Mesothelial cell of epicardium (in vitro differentiated cells): ENCODE results near the gene CCDC32. TPM values are rescaled to one million over a fixed set of nuclear protein-coding genes. Genes with fewer than 3 reads are reported as not detected.
A peak's percentile ranks its signal among the peaks of the same experiment; 100 is the strongest.

Source experiments
- DNase-seq, 2 experiments: peaks; one replicate each; pipeline ENCODE4 v3.0.0; 2021; ENCODE audit warnings: low spot score in 2 of 2; ENCODE audit not compliant: unreplicated experiment in 2 of 2
- H3K27ac Mint-ChIP-seq: 2 replicates; pipeline ENCODE4 v1.8.0; 2021; ENCODE audit warnings: mixed read lengths
- H3K27me3 Mint-ChIP-seq: 2 replicates; pipeline ENCODE4 v1.8.0; 2021; ENCODE audit warnings: low read depth, mixed read lengths
- H3K36me3 Mint-ChIP-seq: 2 replicates; pipeline ENCODE4 v1.8.0; 2021; ENCODE audit warnings: mixed read lengths
- H3K4me1 Mint-ChIP-seq: 2 replicates; pipeline ENCODE4 v1.8.0; 2021; ENCODE audit warnings: mixed read lengths
- H3K4me3 Mint-ChIP-seq: 2 replicates; pipeline ENCODE4 v1.8.0; 2021; ENCODE audit warnings: mild to moderate bottlenecking, moderate library complexity, mixed read lengths
- H3K9me3 Mint-ChIP-seq: 2 replicates; pipeline ENCODE4 v1.8.0; 2021; ENCODE audit warnings: mixed read lengths
- CTCF ChIP-seq: fragments of 200-600 bp; sonication (generic); IDR thresholded peaks from one replicate; pipeline ENCODE4 v1.5.0; 2021; ENCODE audit warnings: antibody characterized with exemption; ENCODE audit not compliant: unreplicated experiment
- total RNA-seq: library from RNA; stranded (reverse); gene quantifications from 3 replicates; pipeline ENCODE4 v1.2.1, GENCODE V29; 2021

CCDC32 gene
- total RNA-seq, 1 donor from 2014 or later: 28.8 TPM

DNA sequence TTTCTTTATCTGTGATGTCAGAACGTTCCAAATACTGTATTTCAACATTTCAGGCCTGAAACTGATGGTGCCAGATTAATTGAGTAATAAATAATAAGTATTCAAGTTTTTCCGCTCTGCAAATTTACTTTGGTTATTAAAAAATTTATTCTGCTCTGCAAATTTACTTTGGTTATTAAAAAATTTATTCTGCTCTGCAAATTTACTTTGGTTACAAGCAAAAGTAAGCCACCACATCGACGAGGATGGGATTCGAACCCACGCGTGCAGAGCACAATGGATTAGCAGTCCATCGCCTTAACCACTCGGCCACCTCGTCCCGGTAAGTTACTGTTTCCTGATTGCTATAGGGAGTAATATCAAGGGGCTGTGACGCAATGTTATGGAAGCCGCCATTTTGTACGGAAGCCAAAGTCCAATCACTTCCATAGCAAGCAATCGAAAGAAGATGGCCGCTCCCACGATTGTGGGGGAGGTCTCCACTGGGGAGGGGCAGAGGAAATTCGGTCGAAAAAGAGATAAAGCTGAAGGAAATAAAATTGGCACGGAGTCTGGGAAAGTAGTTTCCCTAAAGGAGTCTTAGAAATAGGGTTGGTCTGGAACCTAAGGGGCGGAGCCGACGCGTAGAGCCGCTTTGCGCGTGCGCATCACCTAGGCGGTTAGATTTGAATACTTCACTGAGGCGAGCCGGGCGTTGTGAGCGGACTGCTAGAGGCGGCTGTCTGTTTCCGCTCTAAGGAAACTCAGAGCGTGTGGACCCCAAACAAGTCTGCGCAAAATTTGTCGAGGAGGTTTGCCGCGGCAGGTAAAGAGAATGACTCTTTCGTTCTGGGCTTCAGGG is 29.0 kb upstream of the CCDC32 start, which contains the start of gene KNL1:
KNL1 (plus strand) TSS at position 662 of the 841 bp plus-strand sequence. CDS start 8,683 bp downstream, outside the sequence.
- H3K4me3 Mint-ChIP-seq: peak within 1 kb of the TSS; percentile 96
- no peaks in the 10 kb centered on the region for H3K36me3 Mint-ChIP-seq
- H3K4me1 Mint-ChIP-seq: peaks cover 24% of the 10 kb centered on the region
- peak; percentile 80 to 96 for DNase-seq
- H3K9me3 Mint-ChIP-seq: no peaks in the 10 kb centered on the region
- H3K27me3 Mint-ChIP-seq: peaks cover 5% of the 10 kb centered on the region
- no peak for TF ChIP-seq CTCF
- peak within 1 kb of the TSS; percentile 100 for H3K27ac Mint-ChIP-seq

- peak overlapping the region; percentile 100 for H3K27ac Mint-ChIP-seq
- no peak overlapping the region for H3K4me3 Mint-ChIP-seq
These were observed 28.3 kb upstream of the CCDC32 start for GRCh38 chr15:40593165-40593564.

DNA sequence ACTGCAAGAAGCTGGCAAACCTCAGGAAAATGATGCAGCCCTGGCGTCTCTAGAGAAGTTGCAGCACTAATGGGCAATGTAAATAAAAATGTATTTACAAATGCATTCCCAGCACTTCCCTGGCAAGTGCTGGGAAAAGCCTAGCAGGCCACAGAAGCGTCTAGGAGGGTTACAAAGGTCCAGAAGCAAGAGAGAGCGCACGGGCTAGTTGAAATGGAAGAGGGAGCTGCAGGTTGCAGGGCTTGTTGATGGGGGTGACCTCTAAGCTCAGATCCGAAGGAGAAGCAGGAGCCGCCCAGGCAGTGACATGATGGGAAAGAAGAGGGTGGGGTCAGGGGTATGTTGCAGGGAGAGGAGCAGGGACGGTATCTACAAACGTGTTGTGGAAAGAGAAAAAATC is 26.5 kb upstream of the CCDC32 start:
- Mint-ChIP-seq H3K4me1 (peaks cover 24% of the 10 kb centered on the region), H3K27ac (peak overlapping the region; percentile 91), H3K9me3 (no peaks in the 10 kb centered on the region), H3K27me3 (peaks cover 5% of the 10 kb centered on the region), H3K4me3 (no peak overlapping the region), H3K36me3 (no peaks in the 10 kb centered on the region)
- TF ChIP-seq CTCF: no peak
- peak in 1 of 2 experiments; percentile 25 for DNase-seq

More at GRCh38 chr15:40593165-40593564, 28.3 kb upstream of the CCDC32 start:
- Mint-ChIP-seq H3K4me1 (peaks cover 24% of the 10 kb centered on the region), H3K36me3 (no peaks in the 10 kb centered on the region), H3K27me3 (peaks cover 5% of the 10 kb centered on the region), H3K9me3 (no peaks in the 10 kb centered on the region)
- no peak for DNase-seq
- TF ChIP-seq CTCF: no peak

DNA sequence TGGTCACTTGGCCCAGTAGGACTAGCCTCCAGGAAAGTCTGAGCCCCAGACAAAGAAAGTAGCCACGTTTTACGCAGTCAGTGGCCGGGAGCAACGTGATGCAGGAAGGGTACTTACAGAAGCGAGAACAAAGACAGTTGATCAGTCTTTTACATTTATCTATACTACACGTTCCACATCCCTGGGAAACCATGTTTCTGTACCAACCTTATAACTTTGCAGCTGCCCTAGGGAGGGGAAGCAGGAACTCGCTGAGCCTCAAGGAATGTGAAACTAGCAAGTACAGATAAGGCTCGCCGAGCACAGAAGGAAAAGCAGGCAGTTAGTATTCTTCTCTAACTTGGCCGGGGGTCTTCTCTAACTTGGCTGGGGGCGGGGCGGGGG is 25.8 kb upstream of the CCDC32 start:
- peaks cover 5% of the 10 kb centered on the region for H3K27me3 Mint-ChIP-seq
- H3K4me3 Mint-ChIP-seq: peak overlapping the region; percentile 65
- no peak for TF ChIP-seq CTCF
- no peak for DNase-seq
- H3K9me3 Mint-ChIP-seq: no peaks in the 10 kb centered on the region
- H3K4me1 Mint-ChIP-seq: peaks cover 21% of the 10 kb centered on the region
- H3K36me3 Mint-ChIP-seq: no peaks in the 10 kb centered on the region
- peak overlapping the region; percentile 91 for H3K27ac Mint-ChIP-seq

- H3K4me3 Mint-ChIP-seq: no peak overlapping the region
- no peak for DNase-seq
- no peak for TF ChIP-seq CTCF
- H3K4me1 Mint-ChIP-seq: no peaks in the 10 kb centered on the region
- no peaks in the 10 kb centered on the region for H3K36me3 Mint-ChIP-seq
- H3K9me3 Mint-ChIP-seq: no peaks in the 10 kb centered on the region
- H3K27me3 Mint-ChIP-seq: peaks cover 6% of the 10 kb centered on the region
- no peak overlapping the region for H3K27ac Mint-ChIP-seq
These were observed 19.3 kb upstream of the CCDC32 start for GRCh38 chr15:40584191-40584590.
